DOHH2 (cell line): ENCODE results near the gene OPN4.

Experiments used
- CTCF ChIP-seq: fragments of 200-600 bp; sonication (generic); IDR thresholded peaks from one replicate; pipeline ENCODE4 v1.5.1; 2014; ENCODE audit warnings: antibody characterized with exemption, mild to moderate bottlenecking, low read depth, low read length; ENCODE audit not compliant: poor library complexity, severe bottlenecking
- EZH2phosphoT487 ChIP-seq: fragments of 200-600 bp; sonication (generic); IDR thresholded peaks from 2 replicates; pipeline ENCODE4 v1.6.1; 2017; ENCODE audit warnings: borderline replicate concordance, mild to moderate bottlenecking, antibody characterized with exemption, low read length, moderate library complexity, mixed read lengths

- TF ChIP-seq CTCF = no peak
- no peak for TF ChIP-seq EZH2phosphoT487
Measured at GRCh38 chr10:86653379-86653778, 968 bp upstream of the OPN4 start.
